Body of pancreas (tissue), 4 donors: Measurements from ENCODE around the gene COL24A1. TPM values are rescaled to one million over a fixed set of nuclear protein-coding genes. Genes with fewer than 3 reads are reported as not detected.
"Not testable (repeated sequence)": the region's sequence is repeated elsewhere in the genome, so short reads cannot be mapped to it uniquely, and the experiment has no call there.

ENCODE experiments used
- ATAC-seq: fragments of 150-250 bp; one replicate; pipeline ENCODE4 v1.9.1; 2016
- DNase-seq, 4 donors: peaks; one replicate each; pipeline ENCODE4 v3.0.0-alpha.2; 2019
- H3K27ac ChIP-seq, 4 donors: fragments of 200-600 bp; sonication (generic); 1 replicate in 3 of 4; 2 replicates in 1 of 4; pipeline versions ENCODE4 v1.5.1 to v1.6.1; 2016 to 2019; ENCODE audit warnings: mild to moderate bottlenecking in 1 of 4, mixed read lengths in 1 of 4, moderate library complexity in 1 of 4
- H3K27me3 ChIP-seq, 2 donors: fragments of 200-600 bp; sonication (generic); one replicate each; pipeline ENCODE4 v1.6.0; 2016; ENCODE audit warnings: mild to moderate bottlenecking in 1 of 2
- H3K36me3 ChIP-seq, 2 donors: fragments of 200-600 bp; sonication (generic); replicated peaks in 1 of 2; 2 replicates each; pipeline ENCODE4 v1.5.1; 2016; ENCODE audit warnings: low read depth in 2 of 2; ENCODE audit not compliant: insufficient read depth in 1 of 2
- H3K4me1 ChIP-seq: fragments of 200-600 bp; sonication (generic); one replicate; pipeline ENCODE4 v1.6.0; 2016
- H3K4me3 ChIP-seq, 2 donors: fragments of 200-600 bp; sonication (generic); 1 replicate in 1 of 2; 2 replicates in 1 of 2; pipeline ENCODE4 v1.5.1; 2016 to 2019
- H3K9me3 ChIP-seq, 3 donors: fragments of 200-600 bp; sonication (generic); 1 replicate in 2 of 3; 2 replicates in 1 of 3; pipeline ENCODE4 v1.5.1; 2016
- CTCF ChIP-seq, 7 experiments: fragments of 450-650 bp in 4 of 7; fragments of 200-600 bp in 3 of 7; sonication (generic) in 3 of 7; IDR thresholded peaks; one replicate each; pipeline ENCODE4 v1.5.1; 2016 to 2019; ENCODE audit warnings: antibody characterized with exemption in 7 of 7
- POLR2A ChIP-seq, 3 donors: fragments of 450-650 bp; IDR thresholded peaks; one replicate each; pipeline ENCODE4 v1.6.1; 2016; ENCODE audit warnings: antibody characterized with exemption in 3 of 3, mild to moderate bottlenecking in 2 of 3
- WGBS, 2 donors: methylation state at CpG; one replicate each; pipeline ENCODE4 v1.1.5; 2017; 5-methylcytosine and 5-hydroxymethylcytosine counted together
- intact Hi-C: fragments of 100-400 bp; cut with DNase I; formaldehyde crosslinking; loops from one replicate; pipeline ENCODE4 v1.15.1; 2023
- total RNA-seq, 2 donors: library from RNA; depleted of rRNA; stranded (reverse); fragments of >200 nt; gene quantifications; one replicate each; pipeline ENCODE4 v1.1.0, GENCODE V29; 2016

COL24A1 gene
- total RNA-seq, 2 donors from 2014 or later: under 0.01 TPM; not detected in 1

GRCh38 chr1:85846706-85847105, 309.9 kb downstream of the COL24A1 start:
- ATAC-seq (no peak), DNase-seq (no peak)
- Histone ChIP-seq H3K4me3 (no peak overlapping the region), H3K27me3 (no peaks in the 10 kb centered on the region), H3K9me3 (no peaks in the 10 kb centered on the region), H3K36me3 (no peaks in the 10 kb centered on the region), H3K27ac (no peak overlapping the region), H3K4me1 (no peaks in the 10 kb centered on the region)
- WGBS, 2 donors: 69 to 77% methylated on average over 3 of the region's 3 CpGs
- TF ChIP-seq POLR2A (IDR thresholded peaks at IDR 0.05) (no peak), CTCF (IDR thresholded peaks at IDR 0.05) (no peak)
- intact Hi-C loops: no loop called here

- Histone ChIP-seq H3K27ac (no peak overlapping the region), H3K4me1 (no peaks in the 10 kb centered on the region), H3K36me3 (no peaks in the 10 kb centered on the region), H3K4me3 (no peak overlapping the region), H3K27me3 (no peaks in the 10 kb centered on the region), H3K9me3 (no peaks in the 10 kb centered on the region)
- intact Hi-C loops: no loop called here
- ATAC-seq (no peak), DNase-seq (no peak)
- 23 to 28% methylated on average over 1 of the region's 1 CpG for WGBS, 2 donors
- TF ChIP-seq POLR2A (IDR thresholded peaks at IDR 0.05) (no peak), CTCF (IDR thresholded peaks at IDR 0.05) (no peak)
These were observed 317.1 kb downstream of the COL24A1 start for GRCh38 chr1:85839459-85839858.

- no peaks in the 10 kb centered on the region for H3K4me1 ChIP-seq
- ATAC-seq (no peak), DNase-seq (no peak)
- TF ChIP-seq CTCF (IDR thresholded peaks at IDR 0.05) (no peak), POLR2A (IDR thresholded peaks at IDR 0.05) (no peak)
- H3K4me3 ChIP-seq: no peak overlapping the region
- no peaks in the 10 kb centered on the region for H3K9me3 ChIP-seq
- WGBS, 2 donors: 36 to 51% methylated on average over 2 of the region's 2 CpGs
- intact Hi-C loops: no loop called here
- H3K36me3 ChIP-seq: no peaks in the 10 kb centered on the region
- no peaks in the 10 kb centered on the region for H3K27me3 ChIP-seq
- H3K27ac ChIP-seq: no peak overlapping the region
These were observed 318.3 kb downstream of the COL24A1 start for GRCh38 chr1:85838238-85838637.

GRCh38 chr1:85836736-85837135, 319.8 kb downstream of the COL24A1 start:
- TF ChIP-seq POLR2A (IDR thresholded peaks at IDR 0.05): no peak
- no peak for TF ChIP-seq CTCF (IDR thresholded peaks at IDR 0.05)
- 18 to 38% methylated on average over 4 of the region's 4 CpGs for whole genome bisulfite sequencing, 2 donors
- no peaks in the 10 kb centered on the region for H3K9me3 ChIP-seq
- intact Hi-C loops: no loop called here
- ATAC-seq (no peak), DNase-seq (no peak)
- H3K4me3 ChIP-seq: no peak overlapping the region
- no peaks in the 10 kb centered on the region for H3K4me1 ChIP-seq
- no peak overlapping the region for H3K27ac ChIP-seq
- no peaks in the 10 kb centered on the region for H3K27me3 ChIP-seq
- no peaks in the 10 kb centered on the region for H3K36me3 ChIP-seq

- intact Hi-C loops, H3K36me3 ChIP-seq, H3K9me3 ChIP-seq, H3K4me1 ChIP-seq, H3K4me3 ChIP-seq, DNase-seq, ATAC-seq, H3K27me3 ChIP-seq, H3K27ac ChIP-seq: not testable (repeated sequence)
- 65 to 88% methylated on average over 1 to 2 of the region's 2 CpGs for WGBS, 2 donors
These were observed 323.4 kb downstream of the COL24A1 start for GRCh38 chr1:85833165-85833564.
